GM10847 (cell line): ENCODE results near the gene VENTX.

Experiments used
- POLR2A ChIP-seq: IDR thresholded peaks from 2 replicates; pipeline ENCODE4 v1.6.1; 2011; ENCODE audit not compliant: insufficient read length; ENCODE audit errors: extremely low read depth

VENTX gene

GRCh38 chr10:133287832-133288500 lies 50.3 kb downstream of the VENTX start:
- TF ChIP-seq POLR2A, result no peak

GRCh38 chr10:133289761-133290160 lies 52.1 kb downstream of the VENTX start:
- TF ChIP-seq POLR2A, result no peak
